Muscle of arm (tissue), 12 donors: ENCODE data around the gene ZNF519. TPM values are rescaled to one million over a fixed set of nuclear protein-coding genes. Genes with fewer than 3 reads are reported as not detected.

Experiments
- DNase-seq: peaks from one replicate; pipeline ENCODE4 v3.0.0-alpha.2; 2013
- polyA plus RNA-seq, 12 donors: library from polyadenylated mRNA; unstranded; fragments of 120-200 nt; gene quantifications; one replicate each; pipeline ENCODE4 v1.2.1, GENCODE V29; 2013; ENCODE audit not compliant: insufficient read length in 12 of 12

The ZNF519 gene
- polyA plus RNA-seq, 12 donors: 3.5 to 16.1 (median 7.9) TPM; not detected in 1

- DNase-seq: no peak
These were observed 31.5 kb downstream of the ZNF519 start for GRCh38 chr18:14100503-14101286.

- DNase-seq: no peak
These were observed 33.8 kb downstream of the ZNF519 start for GRCh38 chr18:14098428-14098827.

- DNase-seq: no peak
These were observed 34.5 kb downstream of the ZNF519 start for GRCh38 chr18:14097761-14098160.

GRCh38 chr18:14093307-14093915 is 38.8 kb downstream of the ZNF519 start:
- no peak for DNase-seq

- no peak for DNase-seq
These were observed 39.5 kb downstream of the ZNF519 start for GRCh38 chr18:14092625-14093306.

GRCh38 chr18:14089781-14090180 is 42.5 kb downstream of the ZNF519 start:
- no peak for DNase-seq

- no peak for DNase-seq
These were observed 43.0 kb downstream of the ZNF519 start for GRCh38 chr18:14089191-14089590.

GRCh38 chr18:14086458-14087231 is 45.6 kb downstream of the ZNF519 start:
- peak; percentile 32 for DNase-seq

- DNase-seq: no peak
These were observed 46.3 kb downstream of the ZNF519 start for GRCh38 chr18:14085770-14086457.

GRCh38 chr18:14075196-14075595 is 57.0 kb downstream of the ZNF519 start:
- DNase-seq: no peak

GRCh38 chr18:14074187-14074586 is 58.0 kb downstream of the ZNF519 start:
- DNase-seq: no peak

GRCh38 chr18:14053661-14054060 is 78.6 kb downstream of the ZNF519 start:
- DNase-seq: no peak

Other genes starting within 250 kb of the ZNF519 start
- gene MC2R, start 216.9 kb downstream of the ZNF519 start, polyA plus RNA-seq: 1 to 10 TPM in 2 of 12 donors, under 1 TPM in 8, not detected in 2; 0.12 to 1.9 (median 0.36) TPM